OCI-LY1 (cell line): ENCODE results near the gene OR2W3.

Experiments used
- H2AFZ ChIP-seq: fragments of 200-600 bp; sonication (generic), shearing (Covaris generic); 2 replicates; pipeline ENCODE4 v1.6.0; 2014; ENCODE audit warnings: antibody characterized with exemption, mild to moderate bottlenecking, low read length
- H3F3A ChIP-seq: fragments of 200-600 bp; sonication (generic), shearing (Covaris generic); 2 replicates; pipeline ENCODE4 v1.6.0; 2014; ENCODE audit warnings: mild to moderate bottlenecking, antibody characterized with exemption, low read length, moderate library complexity; ENCODE audit not compliant: insufficient read depth
- H3K27ac ChIP-seq: fragments of 200-600 bp; sonication (generic); 2 replicates; pipeline ENCODE4 v1.5.1; 2014; ENCODE audit warnings: low read length, mixed run types, mild to moderate bottlenecking, low read depth; ENCODE audit not compliant: poor library complexity, severe bottlenecking
- H3K27me3 ChIP-seq: fragments of 200-600 bp; sonication (generic); 2 replicates; pipeline ENCODE4 v1.6.0; 2014; ENCODE audit warnings: antibody characterized with exemption, mild to moderate bottlenecking, low read length, moderate library complexity; ENCODE audit not compliant: insufficient read depth
- H3K36me3 ChIP-seq: fragments of 200-600 bp; sonication (generic); 2 replicates; pipeline ENCODE4 v1.6.1; 2014; ENCODE audit warnings: mild to moderate bottlenecking, antibody characterized with exemption, low read length, moderate library complexity, mixed read lengths; ENCODE audit not compliant: insufficient read depth
- H3K4me1 ChIP-seq: fragments of 200-600 bp; sonication (generic); 2 replicates; pipeline ENCODE4 v1.5.1; 2014; ENCODE audit warnings: mild to moderate bottlenecking, low read length, moderate library complexity; ENCODE audit not compliant: insufficient read depth, severe bottlenecking
- H3K4me2 ChIP-seq: fragments of 200-600 bp; sonication (generic), shearing (Covaris generic); 2 replicates; pipeline ENCODE4 v1.6.1; 2014; ENCODE audit warnings: low read length
- H3K4me3 ChIP-seq: fragments of 200-600 bp; sonication (generic); 2 replicates; pipeline ENCODE4 v1.5.1; 2014; ENCODE audit warnings: low read length, low read depth, mild to moderate bottlenecking, mixed read lengths; ENCODE audit not compliant: poor library complexity, severe bottlenecking
- H3K79me2 ChIP-seq: fragments of 200-600 bp; shearing (Covaris generic); 2 replicates; pipeline ENCODE4 v1.6.1; 2016; ENCODE audit warnings: mixed run types, low read length, mixed read lengths; ENCODE audit not compliant: insufficient read depth
- H3K9ac ChIP-seq: fragments of 200-600 bp; sonication (generic), shearing (Covaris generic); 2 replicates; pipeline ENCODE4 v1.6.1; 2014; ENCODE audit warnings: mild to moderate bottlenecking, low read length, mixed read lengths
- H3K9me2 ChIP-seq: fragments of 200-600 bp; sonication (generic), shearing (Covaris generic); 2 replicates; pipeline ENCODE4 v1.6.1; 2014; ENCODE audit warnings: low read depth, mild to moderate bottlenecking, low read length, mixed read lengths
- H3K9me3 ChIP-seq: fragments of 200-600 bp; shearing (Covaris generic); 2 replicates; pipeline ENCODE4 v1.6.1; 2014; ENCODE audit warnings: low read length, mixed read lengths
- H4K20me1 ChIP-seq: fragments of 200-600 bp; sonication (generic), shearing (Covaris generic); 2 replicates; pipeline ENCODE4 v1.6.0; 2016; ENCODE audit warnings: mild to moderate bottlenecking, low read length; ENCODE audit not compliant: insufficient read depth
- EZH2 ChIP-seq: fragments of 200-600 bp; sonication (generic), shearing (Covaris generic); IDR thresholded peaks from 2 replicates; pipeline ENCODE4 v1.8.0; 2017; ENCODE audit warnings: borderline replicate concordance, mixed run types, mild to moderate bottlenecking, antibody characterized with exemption, low read length, moderate library complexity, mixed read lengths
- TF ChIP-seq, protein P1 (sequence below): fragments of 200-600 bp; sonication (generic), shearing (Covaris generic); IDR thresholded peaks from 2 replicates; pipeline ENCODE4 v1.5.1; 2017; ENCODE audit warnings: mild to moderate bottlenecking, antibody characterized with exemption, low read length, moderate library complexity, mixed read lengths

Gene OR2W3

DNA sequence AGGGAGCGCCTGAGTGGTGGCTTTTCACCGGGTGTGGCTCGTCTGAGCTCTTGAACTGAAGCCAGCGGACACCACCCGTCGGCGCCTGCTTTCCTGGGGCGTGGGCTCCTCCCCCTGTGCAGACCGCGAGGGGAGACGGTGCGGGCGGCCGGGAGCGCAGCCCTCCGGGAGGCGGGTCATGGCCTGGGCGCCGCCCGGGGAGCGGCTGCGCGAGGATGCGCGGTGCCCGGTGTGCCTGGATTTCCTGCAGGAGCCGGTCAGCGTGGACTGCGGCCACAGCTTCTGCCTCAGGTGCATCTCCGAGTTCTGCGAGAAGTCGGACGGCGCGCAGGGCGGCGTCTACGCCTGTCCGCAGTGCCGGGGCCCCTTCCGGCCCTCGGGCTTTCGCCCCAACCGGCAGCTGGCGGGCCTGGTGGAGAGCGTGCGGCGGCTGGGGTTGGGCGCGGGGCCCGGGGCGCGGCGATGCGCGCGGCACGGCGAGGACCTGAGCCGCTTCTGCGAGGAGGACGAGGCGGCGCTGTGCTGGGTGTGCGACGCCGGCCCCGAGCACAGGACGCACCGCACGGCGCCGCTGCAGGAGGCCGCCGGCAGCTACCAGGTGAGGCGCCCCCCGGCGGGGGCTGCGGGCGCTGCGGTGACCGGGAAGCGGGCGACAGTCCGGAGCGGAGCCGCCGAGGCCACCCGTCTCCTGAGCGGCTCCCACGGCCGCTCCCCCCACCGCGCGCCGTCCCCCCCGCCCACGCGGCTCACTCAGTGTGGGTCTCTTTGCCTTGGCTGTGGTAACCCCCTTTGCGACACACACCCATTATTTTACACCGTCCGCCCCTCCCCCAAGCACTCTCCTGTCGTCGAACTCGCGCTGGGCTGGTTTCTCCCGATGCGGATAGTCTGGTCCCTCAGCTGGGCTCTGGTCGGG, 38.1 kb upstream of the OR2W3 start, which contains the start of gene TRIM58:
Gene TRIM58, plus strand, starts transcription at position 119 of the 916 bp plus-strand sequence. Its CDS starts 60 bp downstream, at position 179.
- Histone ChIP-seq H3K79me2 (no peaks in the 10 kb centered on the region), H3K9me3 (no peaks in the 10 kb centered on the region), H3K27ac (no peak within 1 kb of the TSS), H3F3A (no peaks in the 10 kb centered on the region), H3K36me3 (no peaks in the 10 kb centered on the region), H3K9ac (no peak within 1 kb of the TSS), H3K27me3 (no peaks in the 10 kb centered on the region), H4K20me1 (no peaks in the 10 kb centered on the region), H3K9me2 (no peaks in the 10 kb centered on the region), H3K4me1 (no peaks in the 10 kb centered on the region), H2AFZ (no peak within 1 kb of the TSS), H3K4me3 (no peak within 1 kb of the TSS), H3K4me2 (no peak within 1 kb of the TSS)
- TF ChIP-seq EZH2 = no peak
- TF ChIP-seq, protein P1, sequence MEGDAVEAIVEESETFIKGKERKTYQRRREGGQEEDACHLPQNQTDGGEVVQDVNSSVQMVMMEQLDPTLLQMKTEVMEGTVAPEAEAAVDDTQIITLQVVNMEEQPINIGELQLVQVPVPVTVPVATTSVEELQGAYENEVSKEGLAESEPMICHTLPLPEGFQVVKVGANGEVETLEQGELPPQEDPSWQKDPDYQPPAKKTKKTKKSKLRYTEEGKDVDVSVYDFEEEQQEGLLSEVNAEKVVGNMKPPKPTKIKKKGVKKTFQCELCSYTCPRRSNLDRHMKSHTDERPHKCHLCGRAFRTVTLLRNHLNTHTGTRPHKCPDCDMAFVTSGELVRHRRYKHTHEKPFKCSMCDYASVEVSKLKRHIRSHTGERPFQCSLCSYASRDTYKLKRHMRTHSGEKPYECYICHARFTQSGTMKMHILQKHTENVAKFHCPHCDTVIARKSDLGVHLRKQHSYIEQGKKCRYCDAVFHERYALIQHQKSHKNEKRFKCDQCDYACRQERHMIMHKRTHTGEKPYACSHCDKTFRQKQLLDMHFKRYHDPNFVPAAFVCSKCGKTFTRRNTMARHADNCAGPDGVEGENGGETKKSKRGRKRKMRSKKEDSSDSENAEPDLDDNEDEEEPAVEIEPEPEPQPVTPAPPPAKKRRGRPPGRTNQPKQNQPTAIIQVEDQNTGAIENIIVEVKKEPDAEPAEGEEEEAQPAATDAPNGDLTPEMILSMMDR = no peak

DNA sequence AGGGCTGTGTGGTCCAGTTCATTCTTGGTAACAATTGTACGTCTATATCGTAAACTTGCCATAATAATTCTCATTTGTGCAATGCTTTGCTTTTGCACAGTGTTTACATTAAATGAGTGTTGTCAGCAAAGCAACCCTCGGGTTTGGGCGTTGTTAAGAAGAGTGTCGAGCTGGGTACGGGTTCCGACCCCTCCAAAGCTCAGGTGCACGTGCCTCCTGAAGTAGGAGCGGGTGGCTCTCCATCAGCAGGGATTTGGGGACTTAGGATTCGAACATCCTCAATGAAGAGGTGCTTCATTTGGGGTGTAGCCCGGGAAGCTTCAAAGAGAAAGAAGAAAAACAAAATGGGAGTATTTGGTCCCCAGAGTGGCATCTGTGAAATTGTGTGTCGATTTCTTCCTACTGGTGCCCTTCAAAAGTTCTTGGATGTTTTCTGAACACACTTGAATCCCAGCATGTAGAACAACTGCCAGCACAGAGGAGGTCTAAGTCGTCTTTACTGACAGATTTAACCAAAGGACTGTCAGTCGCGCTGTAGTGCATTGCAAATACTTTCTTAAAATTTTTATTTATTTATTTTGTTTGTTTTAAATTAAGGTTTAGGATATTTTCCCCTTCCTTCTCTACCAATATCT, 37.3 kb upstream of the OR2W3 start:
- Histone ChIP-seq H2AFZ (no peak overlapping the region), H3K79me2 (no peaks in the 10 kb centered on the region), H3K27me3 (no peaks in the 10 kb centered on the region), H3K4me2 (no peak overlapping the region), H3F3A (no peaks in the 10 kb centered on the region), H3K27ac (no peak overlapping the region), H3K9me2 (no peaks in the 10 kb centered on the region), H3K9me3 (no peaks in the 10 kb centered on the region), H3K36me3 (no peaks in the 10 kb centered on the region), H4K20me1 (no peaks in the 10 kb centered on the region), H3K4me1 (no peaks in the 10 kb centered on the region), H3K4me3 (no peak overlapping the region), H3K9ac (no peak overlapping the region)
- no peak for TF ChIP-seq EZH2
- TF ChIP-seq, protein P1 = no peak

DNA sequence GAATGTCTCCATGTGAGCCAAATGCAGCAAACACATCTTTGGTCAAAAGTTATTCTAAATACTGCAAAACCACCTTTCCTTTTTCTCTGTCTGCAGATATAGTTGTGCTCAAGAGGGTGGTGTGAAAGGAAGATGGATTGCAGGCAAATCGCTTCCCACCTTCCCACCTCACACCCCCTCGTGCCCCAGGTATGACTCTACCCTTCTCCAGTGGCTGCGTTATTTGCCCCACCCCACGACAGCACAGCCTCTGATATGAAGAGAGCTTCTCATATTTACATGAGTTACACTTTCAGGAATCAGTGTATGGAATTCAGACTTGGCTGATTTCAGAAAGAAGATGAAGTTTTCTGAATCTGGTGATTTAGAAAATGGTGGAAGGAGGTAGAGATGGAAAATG, 32.6 kb upstream of the OR2W3 start:
- TF ChIP-seq EZH2 = no peak
- TF ChIP-seq, protein P1 = no peak
- no peaks in the 10 kb centered on the region for H3K79me2 ChIP-seq
- H3K4me2 ChIP-seq = no peak overlapping the region

More for the DNA sequence above, 32.6 kb upstream of the OR2W3 start:
- no peak overlapping the region for H2AFZ ChIP-seq
- no peaks in the 10 kb centered on the region for H3K9me3 ChIP-seq
- H3K27me3 ChIP-seq = no peaks in the 10 kb centered on the region
- no peak overlapping the region for H3K4me3 ChIP-seq
- H3F3A ChIP-seq = no peaks in the 10 kb centered on the region
- no peaks in the 10 kb centered on the region for H3K36me3 ChIP-seq
- H3K9ac ChIP-seq = no peak overlapping the region
- H3K27ac ChIP-seq = no peak overlapping the region
- no peaks in the 10 kb centered on the region for H3K9me2 ChIP-seq
- H4K20me1 ChIP-seq = no peaks in the 10 kb centered on the region
- H3K4me1 ChIP-seq = no peaks in the 10 kb centered on the region
